HG03175 (cell line): ENCODE data around the gene PFKFB2.

Source experiments
- ATAC-seq: cut with Tn5 transposase; IDR thresholded peaks from one replicate; pipeline ENCODE4 v1.9.1; 2021; ENCODE audit warnings: mild to moderate bottlenecking, moderate library complexity; ENCODE audit not compliant: unreplicated experiment

PFKFB2 gene

GRCh38 chr1:207088161-207088560 lies 35.1 kb downstream of the PFKFB2 start:
- ATAC-seq: no peak

GRCh38 chr1:207088701-207089626 lies 35.9 kb downstream of the PFKFB2 start, which contains the start of gene C4BPB:
C4BPB (plus strand) TSS chr1:207088860; CDS start chr1:207089532, 672 bp downstream.
- no peak for ATAC-seq

GRCh38 chr1:207089627-207090355 lies 36.7 kb downstream of the PFKFB2 start:
- no peak for ATAC-seq

- no peak for ATAC-seq
Measured at GRCh38 chr1:207091200-207091908, 38.3 kb downstream of the PFKFB2 start.

GRCh38 chr1:207093944-207094343 lies 40.9 kb downstream of the PFKFB2 start:
- ATAC-seq: no peak

- peak; percentile 58 for ATAC-seq
Measured at GRCh38 chr1:207097871-207098324, 44.8 kb downstream of the PFKFB2 start.

GRCh38 chr1:207101720-207102119 lies 48.6 kb downstream of the PFKFB2 start:
- no peak for ATAC-seq

GRCh38 chr1:207102146-207102545 lies 49.1 kb downstream of the PFKFB2 start:
- no peak for ATAC-seq

GRCh38 chr1:207102659-207103058 lies 49.6 kb downstream of the PFKFB2 start:
- no peak for ATAC-seq

GRCh38 chr1:207103892-207104373 lies 50.9 kb downstream of the PFKFB2 start, which contains the start of gene C4BPA:
C4BPA (plus strand) TSS chr1:207104233; CDS start chr1:207113026, 8,793 bp downstream.
- ATAC-seq: no peak

GRCh38 chr1:207109004-207109403 lies 55.9 kb downstream of the PFKFB2 start:
- no peak for ATAC-seq

GRCh38 chr1:207112616-207113296 lies 59.7 kb downstream of the PFKFB2 start:
- ATAC-seq: no peak

- ATAC-seq: no peak
Measured at GRCh38 chr1:207115269-207115668, 62.2 kb downstream of the PFKFB2 start.

- no peak for ATAC-seq
Measured at GRCh38 chr1:207124389-207124788, 71.3 kb downstream of the PFKFB2 start.

- ATAC-seq: no peak
Measured at GRCh38 chr1:207128336-207128921, 75.4 kb downstream of the PFKFB2 start.

- no peak for ATAC-seq
Measured at GRCh38 chr1:207129053-207129452, 76.0 kb downstream of the PFKFB2 start.
